Thyroid gland (tissue), 4 donors: ENCODE measurements around the gene CMSS1.

Experiments used
- CTCF ChIP-seq, 6 experiments: fragments of 200-600 bp in 3 of 6; fragments of 450-650 bp in 3 of 6; sonication (generic) in 3 of 6; IDR thresholded peaks; one replicate each; pipeline ENCODE4 v1.5.1; 2016 to 2019; ENCODE audit warnings: antibody characterized with exemption in 6 of 6, mild to moderate bottlenecking in 2 of 6, inconsistent platforms in 1 of 6, moderate library complexity in 1 of 6
- POLR2A ChIP-seq, 2 donors: fragments of 450-650 bp; IDR thresholded peaks; one replicate each; pipeline ENCODE4 v1.6.1; 2017; ENCODE audit warnings: antibody characterized with exemption in 2 of 2, mild to moderate bottlenecking in 2 of 2, moderate library complexity in 1 of 2

- TF ChIP-seq CTCF (IDR thresholded peaks at IDR 0.05) (no peak), POLR2A (IDR thresholded peaks at IDR 0.05) (no peak)
Observed at GRCh38 chr3:100004931-100005330, 187.3 kb downstream of the CMSS1 start.
